HepG2 (cell line): ENCODE data around the gene FUT3. TPM values are rescaled to one million over a fixed set of nuclear protein-coding genes. Genes with fewer than 3 reads are reported as not detected.

Experiments used
- CC2D1A ChIP-seq: sonication (generic); formaldehyde crosslinking; IDR thresholded peaks from 2 replicates; pipeline ENCODE4 v1.8.1; 2023; ENCODE audit warnings: mild to moderate bottlenecking, missing genetic modification reagents
- FOXC1 ChIP-seq: sonication (generic); formaldehyde crosslinking; IDR thresholded peaks from 2 replicates; pipeline ENCODE4 v1.8.0; 2022; ENCODE audit warnings: mild to moderate bottlenecking, missing genetic modification reagents, borderline replicate concordance
- FOXM1 ChIP-seq: sonication (generic); formaldehyde crosslinking; IDR thresholded peaks from 2 replicates; pipeline ENCODE4 v1.5.0; 2020; ENCODE audit warnings: missing genetic modification reagents
- GABPA ChIP-seq, 2 experiments: IDR thresholded peaks; 2 replicates each; pipeline ENCODE4 v1.6.1; 2011 to 2016; ENCODE audit warnings: low read depth in 2 of 2, low read length in 1 of 2, missing biosample characterization in 1 of 2, missing genetic modification characterization in 1 of 2
- IKZF5 ChIP-seq: IDR thresholded peaks from 2 replicates; pipeline ENCODE4 v1.6.1; 2018; ENCODE audit warnings: missing genetic modification reagents, mild to moderate bottlenecking, missing compliant biosample characterization
- KDM3A ChIP-seq: IDR thresholded peaks from 2 replicates; pipeline ENCODE4 v1.6.1; 2018; ENCODE audit warnings: low read depth, missing compliant biosample characterization
- NFAT5 ChIP-seq: sonication (generic); formaldehyde crosslinking; IDR thresholded peaks from 2 replicates; pipeline ENCODE4 v1.4.0; 2020; ENCODE audit warnings: missing genetic modification reagents
- SAP130 ChIP-seq: IDR thresholded peaks from 2 replicates; pipeline ENCODE4 v1.6.1; 2016; ENCODE audit warnings: low read depth
- SKI ChIP-seq: fragments of 450-650 bp; IDR thresholded peaks from one replicate; pipeline ENCODE4 v1.6.1; 2018; ENCODE audit warnings: mild to moderate bottlenecking; ENCODE audit not compliant: partially characterized antibody
- SKIL ChIP-seq: sonication (generic); formaldehyde crosslinking; IDR thresholded peaks from 2 replicates; pipeline ENCODE4 v1.8.0; 2022; ENCODE audit warnings: missing genetic modification reagents, mild to moderate bottlenecking, moderate library complexity, borderline replicate concordance
- SNAI1 ChIP-seq: sonication (generic); formaldehyde crosslinking; IDR thresholded peaks from 2 replicates; pipeline ENCODE4 v1.5.0; 2020; ENCODE audit warnings: mild to moderate bottlenecking, missing genetic modification reagents, borderline replicate concordance
- SNAPC4 ChIP-seq: sonication (generic); formaldehyde crosslinking; IDR thresholded peaks from 2 replicates; pipeline ENCODE4 v1.4.0; 2020; ENCODE audit warnings: mild to moderate bottlenecking, missing genetic modification reagents
- ZMYM3 ChIP-seq: sonication (generic); formaldehyde crosslinking; IDR thresholded peaks from 2 replicates; pipeline ENCODE4 v1.5.1; 2020; ENCODE audit warnings: mild to moderate bottlenecking, missing genetic modification reagents
- ZNF350 ChIP-seq: sonication (generic); formaldehyde crosslinking; IDR thresholded peaks from 2 replicates; pipeline ENCODE4 v1.4.0; 2020; ENCODE audit warnings: mild to moderate bottlenecking, low read depth, missing genetic modification reagents, borderline replicate concordance
- polyA plus RNA-seq, 8 experiments: library from polyadenylated mRNA; depleted of rRNA in 3 of 8; stranded (reverse) in 7 of 8; unstranded in 1 of 8; fragments of >200 nt; fragmentation: Illumina TruSeq in 4 of 8; extraction: Trizol in 4 of 8; gene quantifications; 2 replicates each; pipeline versions ENCODE4 v1.2.1 to v1.2.3, GENCODE V29; 2011 to 2016; ENCODE audit warnings: low read depth in 4 of 8, missing spikeins in 1 of 8, mixed read lengths in 1 of 8; ENCODE audit not compliant: insufficient read depth in 1 of 8
- total RNA-seq, 5 experiments: library from RNA; depleted of rRNA; stranded (reverse); fragments of >200 nt; fragmentation: Illumina TruSeq; extraction: Trizol; gene quantifications; 2 replicates each; pipeline ENCODE4 v1.2.3, GENCODE V29; 2016; ENCODE audit warnings: low read depth in 1 of 5

The FUT3 gene
- total and polyA plus RNA-seq, 2 of the 13 experiments (the other 11 are each of a cell fraction or from before 2014, with no cell fraction given) = 0.53 to 1.1 TPM

GRCh38 chr19:5826531-5827341, 24.5 kb downstream of the FUT3 start (continued):
- peak; percentile 15; the same call in 1 of the 2 replicates for TF ChIP-seq SKIL (CRISPR knock-in tag)
- TF ChIP-seq FOXC1 (CRISPR knock-in tag) = peak; percentile 51; the same call in 1 of the 2 replicates
- no peak for TF ChIP-seq CC2D1A (CRISPR knock-in tag)
- peak; percentile 92 for TF ChIP-seq ZNF350
- peak; percentile 79 for TF ChIP-seq ZMYM3 (CRISPR knock-in tag)
- TF ChIP-seq NFAT5 (CRISPR knock-in tag) = no peak
- TF ChIP-seq SKI = peak; percentile 72
- TF ChIP-seq FOXM1 = no peak
- peak; percentile 89 for TF ChIP-seq SAP130 (CRISPR knock-in tag)
- TF ChIP-seq SNAPC4 (CRISPR knock-in tag) = 0 out of 2 replicates have a peak, but pooled peaks have one; percentile 33
- TF ChIP-seq GABPA (IDR thresholded peaks at IDR 0.05; ENCODE audit: low read depth, low read length) = no peak
- peak; percentile 45; the same call in 1 of the 2 replicates for TF ChIP-seq GABPA (CRISPR knock-in tag; IDR thresholded peaks at IDR 0.05; ENCODE audit: low read depth)
- TF ChIP-seq KDM3A (CRISPR knock-in tag) = 0 out of 2 replicates have a peak, but pooled peaks have one; percentile 61
- peak; percentile 91 for TF ChIP-seq SNAI1
- TF ChIP-seq IKZF5 (CRISPR knock-in tag) = peak; percentile 75
